SU-DHL-6 (cell line): Measurements from ENCODE around the gene EREG.

ENCODE experiments used
- CTCF ChIP-seq: fragments of 200-600 bp; sonication (generic); IDR thresholded peaks from one replicate; pipeline ENCODE4 v1.5.1; 2017; ENCODE audit warnings: antibody characterized with exemption, mild to moderate bottlenecking, low read length, moderate library complexity; ENCODE audit not compliant: insufficient read depth, poor library complexity, severe bottlenecking
- EZH2phosphoT487 ChIP-seq: fragments of 200-600 bp; sonication (generic), shearing (Covaris generic); conservative IDR thresholded peaks from 2 replicates; pipeline ENCODE4 v1.6.1; 2018; ENCODE audit warnings: mild to moderate bottlenecking, antibody characterized with exemption, low read length, moderate library complexity, mixed read lengths

GRCh38 chr4:74426101-74426500, 61.2 kb downstream of the EREG start:
- TF ChIP-seq CTCF, result no peak
- no peak for TF ChIP-seq EZH2phosphoT487
